KMS-11 (cell line): Measurements from ENCODE around the gene GRK5.

ENCODE experiments used
- H2AFZ ChIP-seq: fragments of 200-600 bp; sonication (generic); 2 replicates; pipeline ENCODE4 v1.6.1; 2016; ENCODE audit warnings: antibody characterized with exemption, mixed run types, low read depth
- H3K27ac ChIP-seq: fragments of 200-600 bp; sonication (generic); 2 replicates; pipeline ENCODE4 v1.6.1; 2016; ENCODE audit warnings: mild to moderate bottlenecking, mixed run types
- H3K27me3 ChIP-seq: fragments of 200-600 bp; sonication (generic); 2 replicates; pipeline ENCODE4 v1.6.1; 2017; ENCODE audit warnings: mild to moderate bottlenecking, low read depth, mixed run types, moderate library complexity; ENCODE audit not compliant: insufficient read depth
- H3K36me3 ChIP-seq: fragments of 200-600 bp; sonication (generic); 2 replicates; pipeline ENCODE4 v1.6.1; 2017; ENCODE audit warnings: mild to moderate bottlenecking, mixed run types; ENCODE audit not compliant: insufficient read depth
- H3K4me1 ChIP-seq: fragments of 200-600 bp; sonication (generic); 2 replicates; pipeline ENCODE4 v1.6.1; 2016; ENCODE audit warnings: mild to moderate bottlenecking, low read depth, mixed run types; ENCODE audit not compliant: poor library complexity, severe bottlenecking
- H3K4me2 ChIP-seq: fragments of 200-600 bp; sonication (generic); 2 replicates; pipeline ENCODE4 v1.7.0; 2016; ENCODE audit warnings: mild to moderate bottlenecking, mixed run types
- H3K4me3 ChIP-seq: fragments of 200-600 bp; sonication (generic); IDR thresholded peaks from 2 replicates; pipeline ENCODE4 v1.6.1; 2017; ENCODE audit warnings: low read depth, low read length, mixed read lengths; ENCODE audit not compliant: insufficient read depth
- H3K79me2 ChIP-seq: fragments of 200-600 bp; sonication (generic); 2 replicates; pipeline ENCODE4 v1.6.1; 2016; ENCODE audit warnings: low read depth, mixed run types; ENCODE audit not compliant: insufficient read depth
- H3K9ac ChIP-seq: fragments of 200-600 bp; sonication (generic); 2 replicates; pipeline ENCODE4 v1.6.1; 2016; ENCODE audit warnings: mild to moderate bottlenecking, mixed run types
- H4K20me1 ChIP-seq: fragments of 200-600 bp; sonication (generic); 2 replicates; pipeline ENCODE4 v1.6.1; 2016; ENCODE audit warnings: mild to moderate bottlenecking, mixed run types; ENCODE audit not compliant: insufficient read depth
- TF ChIP-seq, protein P1 (sequence below): fragments of 200-600 bp; sonication (generic); conservative IDR thresholded peaks from 2 replicates; pipeline ENCODE4 v1.6.1; 2017; ENCODE audit warnings: low read depth, mild to moderate bottlenecking, antibody characterized with exemption, low read length, moderate library complexity, mixed read lengths

Gene GRK5

GRCh38 chr10:119323085-119324016, 116.0 kb downstream of the GRK5 start:
- Histone ChIP-seq H3K4me3 (no peak overlapping the region), H4K20me1 (no peaks in the 10 kb centered on the region), H3K9ac (no peak overlapping the region), H2AFZ (no peak overlapping the region), H3K79me2 (no peaks in the 10 kb centered on the region), H3K27me3 (no peaks in the 10 kb centered on the region), H3K4me1 (no peaks in the 10 kb centered on the region), H3K27ac (no peak overlapping the region), H3K36me3 (no peaks in the 10 kb centered on the region), H3K4me2 (no peak overlapping the region)
- TF ChIP-seq, protein P1, sequence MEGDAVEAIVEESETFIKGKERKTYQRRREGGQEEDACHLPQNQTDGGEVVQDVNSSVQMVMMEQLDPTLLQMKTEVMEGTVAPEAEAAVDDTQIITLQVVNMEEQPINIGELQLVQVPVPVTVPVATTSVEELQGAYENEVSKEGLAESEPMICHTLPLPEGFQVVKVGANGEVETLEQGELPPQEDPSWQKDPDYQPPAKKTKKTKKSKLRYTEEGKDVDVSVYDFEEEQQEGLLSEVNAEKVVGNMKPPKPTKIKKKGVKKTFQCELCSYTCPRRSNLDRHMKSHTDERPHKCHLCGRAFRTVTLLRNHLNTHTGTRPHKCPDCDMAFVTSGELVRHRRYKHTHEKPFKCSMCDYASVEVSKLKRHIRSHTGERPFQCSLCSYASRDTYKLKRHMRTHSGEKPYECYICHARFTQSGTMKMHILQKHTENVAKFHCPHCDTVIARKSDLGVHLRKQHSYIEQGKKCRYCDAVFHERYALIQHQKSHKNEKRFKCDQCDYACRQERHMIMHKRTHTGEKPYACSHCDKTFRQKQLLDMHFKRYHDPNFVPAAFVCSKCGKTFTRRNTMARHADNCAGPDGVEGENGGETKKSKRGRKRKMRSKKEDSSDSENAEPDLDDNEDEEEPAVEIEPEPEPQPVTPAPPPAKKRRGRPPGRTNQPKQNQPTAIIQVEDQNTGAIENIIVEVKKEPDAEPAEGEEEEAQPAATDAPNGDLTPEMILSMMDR, result no peak

DNA sequence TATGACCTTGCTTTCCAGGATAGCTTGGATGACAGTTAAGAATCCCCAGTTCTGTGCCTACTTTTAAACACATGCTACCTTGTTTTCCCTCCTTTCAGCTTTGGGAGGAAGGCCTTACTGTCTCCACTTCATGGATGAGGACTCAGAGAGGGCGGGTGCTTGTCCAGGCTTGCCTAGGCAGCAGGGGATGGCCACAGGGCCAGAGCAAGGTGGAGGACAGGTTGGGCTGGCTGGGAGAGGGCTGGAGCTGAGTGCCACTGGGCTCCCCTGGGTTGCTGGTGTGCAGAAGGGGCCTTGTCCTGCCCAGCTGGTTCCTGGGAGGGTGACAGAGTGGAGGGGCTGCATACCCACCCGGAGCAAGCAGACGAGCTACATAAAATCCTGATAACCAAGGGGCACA, 117.8 kb downstream of the GRK5 start:
- H3K4me2 ChIP-seq, result no peak overlapping the region
- TF ChIP-seq, protein P1, result no peak
- H3K4me1 ChIP-seq, result no peaks in the 10 kb centered on the region
- no peak overlapping the region for H3K9ac ChIP-seq
- no peaks in the 10 kb centered on the region for H4K20me1 ChIP-seq
- no peak overlapping the region for H3K27ac ChIP-seq
- no peak overlapping the region for H2AFZ ChIP-seq
- no peaks in the 10 kb centered on the region for H3K36me3 ChIP-seq
- no peaks in the 10 kb centered on the region for H3K79me2 ChIP-seq
- H3K4me3 ChIP-seq, result no peak overlapping the region
- no peaks in the 10 kb centered on the region for H3K27me3 ChIP-seq

DNA sequence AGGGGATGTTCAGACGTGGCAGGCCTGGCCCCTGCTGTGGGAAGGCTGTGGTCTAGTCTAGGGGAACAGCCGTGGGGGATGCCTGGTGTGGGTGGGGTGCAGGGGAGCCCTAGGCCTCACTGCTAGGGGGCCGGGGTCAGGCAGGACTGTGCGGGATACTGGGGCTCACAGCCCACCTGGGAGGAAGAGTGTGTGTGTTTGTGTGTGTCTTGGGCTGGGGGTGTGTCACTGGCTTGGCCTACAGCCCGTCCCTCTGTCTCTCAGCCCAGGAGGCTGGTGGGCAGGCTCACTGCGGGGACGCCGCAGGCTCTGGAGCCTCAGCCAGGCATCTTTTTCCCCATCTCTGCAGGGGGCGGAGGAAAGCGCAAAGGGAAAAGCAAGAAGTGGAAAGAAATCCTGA, 118.8 kb downstream of the GRK5 start:
- H3K27me3 ChIP-seq, result no peaks in the 10 kb centered on the region
- H3K27ac ChIP-seq, result no peak overlapping the region
- H2AFZ ChIP-seq, result no peak overlapping the region
- H3K4me3 ChIP-seq, result no peak overlapping the region
- no peaks in the 10 kb centered on the region for H4K20me1 ChIP-seq
- H3K4me2 ChIP-seq, result no peak overlapping the region
- H3K36me3 ChIP-seq, result no peaks in the 10 kb centered on the region
- H3K4me1 ChIP-seq, result no peaks in the 10 kb centered on the region
- no peaks in the 10 kb centered on the region for H3K79me2 ChIP-seq
- no peak overlapping the region for H3K9ac ChIP-seq
- TF ChIP-seq, protein P1, result no peak

DNA sequence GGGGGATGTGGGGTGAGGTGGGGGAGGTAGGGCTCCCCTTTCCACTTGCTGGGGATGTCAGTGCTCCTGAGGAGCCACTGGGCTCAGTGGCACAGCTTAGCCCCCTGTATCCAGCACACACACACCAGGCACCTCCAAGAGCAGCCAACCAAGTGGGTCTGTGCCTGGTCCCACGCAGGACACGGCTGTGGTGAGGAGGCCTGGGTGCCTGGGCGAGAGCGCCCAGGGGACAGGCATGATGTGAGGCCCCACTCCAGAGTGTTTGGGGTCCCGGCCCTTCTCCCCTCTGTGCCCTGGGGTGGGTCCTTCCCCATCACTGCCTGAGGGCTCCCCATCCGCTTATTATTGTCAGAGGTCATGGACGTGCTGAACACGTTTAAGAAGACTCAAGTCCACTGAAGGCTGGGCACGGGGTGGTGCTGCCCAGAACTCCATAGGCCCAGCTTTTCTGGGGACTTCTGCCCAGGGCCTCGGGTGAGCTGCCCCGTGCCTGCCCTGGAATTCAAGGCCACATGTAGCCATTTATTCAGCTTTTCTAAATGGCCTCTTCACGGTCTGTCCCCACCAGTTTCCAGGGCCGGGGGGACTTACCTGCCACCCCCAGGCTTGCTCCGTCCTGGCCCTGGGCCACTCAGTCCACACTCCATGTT, 119.8 kb downstream of the GRK5 start:
- no peak overlapping the region for H3K27ac ChIP-seq
- no peaks in the 10 kb centered on the region for H3K36me3 ChIP-seq
- no peak overlapping the region for H3K9ac ChIP-seq
- H3K4me2 ChIP-seq, result no peak overlapping the region
- H2AFZ ChIP-seq, result no peak overlapping the region
- H3K27me3 ChIP-seq, result no peaks in the 10 kb centered on the region
- no peaks in the 10 kb centered on the region for H3K79me2 ChIP-seq
- H3K4me1 ChIP-seq, result no peaks in the 10 kb centered on the region
- no peaks in the 10 kb centered on the region for H4K20me1 ChIP-seq
- TF ChIP-seq, protein P1, result no peak
- H3K4me3 ChIP-seq, result no peak overlapping the region
